ENCODE results near the gene EEPD1. TPM values are rescaled to one million over a fixed set of nuclear protein-coding genes. Genes with fewer than 3 reads are reported as not detected.

EEPD1 gene
- polyA plus RNA-seq, 2 of the 4 experiments (the other 2 are of a cell fraction): 16.0 to 24.3 TPM

GRCh38 chr7:36198854-36199266, 45.8 kb downstream of the EEPD1 start:
- ChIA-PET CTCF (interaction anchor here (0.6 to 1.8 kb wide), 3 partner anchors 93 to 1718 kb away, joined by 3 to 4 read pairs (median 4); no protein-coding TSS in a partner anchor), POLR2A (no interaction called here)
- DNase-seq (ENCODE audit: low read depth in 1 of 2, low spot score in 1 of 2): no peak
- Histone ChIP-seq H3K4me2 (no peak overlapping the region), H3K4me1 (peaks cover 13% of the 10 kb centered on the region), H3K4me3 (no peak overlapping the region), H3K9me3 (no peaks in the 10 kb centered on the region), H3K27ac (0 out of 6 replicates have a peak overlapping the region, but pooled peaks of 1 of the 2 experiments have one; percentile 43)
- no peak for FAIRE-seq
- ATAC-seq: no peak
- WGBS (ENCODE audit: missing lambda C conversion rate): 88% methylated on average over 4 of the region's 4 CpGs
- TF ChIP-seq NR3C1 (IDR thresholded peaks at IDR 0.05): no peak
- no peak for TF ChIP-seq MAX (IDR thresholded peaks at IDR 0.05)
- no peak for TF ChIP-seq REST (IDR thresholded peaks at IDR 0.05)
- no peak for TF ChIP-seq HDAC2 (IDR thresholded peaks at IDR 0.05)
- TF ChIP-seq JUN (IDR thresholded peaks at IDR 0.05): no peak
- no peak for TF ChIP-seq JUNB (IDR thresholded peaks at IDR 0.05)
- no peak for TF ChIP-seq RAD21 (conservative IDR thresholded peaks at IDR 0.05 in 1 of 2, IDR thresholded peaks at IDR 0.05 in 1 of 2)
- no peak for TF ChIP-seq EHMT2 (IDR thresholded peaks at IDR 0.05; ENCODE audit: low read depth)
- no peak for TF ChIP-seq HES2 (IDR thresholded peaks at IDR 0.05)
- no peak for TF ChIP-seq ZSCAN20 (CRISPR knock-in tag; IDR thresholded peaks at IDR 0.05)
- no peak for TF ChIP-seq CHD4 (IDR thresholded peaks at IDR 0.05; ENCODE audit: borderline replicate concordance)
- no peak for TF ChIP-seq CHD2 (IDR thresholded peaks at IDR 0.05; ENCODE audit: low read length, partially characterized antibody)
- no peak for TF ChIP-seq CBX2 (IDR thresholded peaks at IDR 0.05; ENCODE audit: borderline replicate concordance, low read depth)
- TF ChIP-seq ZNF302 (CRISPR knock-in tag; IDR thresholded peaks at IDR 0.05): no peak
- no peak for TF ChIP-seq POLR2AphosphoS2 (conservative IDR thresholded peaks at IDR 0.05; ENCODE audit: low read length)
- no peak for TF ChIP-seq SREBF2 (IDR thresholded peaks at IDR 0.05)
- TF ChIP-seq CEBPB (IDR thresholded peaks at IDR 0.05): no peak
- TF ChIP-seq ZFP36 (IDR thresholded peaks at IDR 0.05; ENCODE audit: borderline replicate concordance, partially characterized antibody): no peak
- TF ChIP-seq RFX5 (IDR thresholded peaks at IDR 0.05): no peak

GRCh38 chr7:36199329-36199728, 46.3 kb downstream of the EEPD1 start:
- CTCF ChIA-PET: interaction anchor here (1.2 to 1.8 kb wide), 2 partner anchors 11 to 214 kb away, joined by 3 to 4 read pairs; no protein-coding TSS in a partner anchor

More at GRCh38 chr7:36199329-36199728, 46.3 kb downstream of the EEPD1 start:
- POLR2A ChIA-PET: no interaction called here
- ATAC-seq (no peak), FAIRE-seq (no peak), DNase-seq (ENCODE audit: low read depth in 1 of 2, low spot score in 1 of 2) (no peak)
- TF ChIP-seq JUN (IDR thresholded peaks at IDR 0.05): no peak
- TF ChIP-seq CTCF (IDR thresholded peaks at IDR 0.05): no peak
- no peak for TF ChIP-seq ZC3H11A (IDR thresholded peaks at IDR 0.05)
- no peak for TF ChIP-seq E2F6 (IDR thresholded peaks at IDR 0.05; ENCODE audit: borderline replicate concordance, low read depth)
- TF ChIP-seq EP300 (IDR thresholded peaks at IDR 0.05): no peak
- no peak for TF ChIP-seq FOSB (CRISPR knock-in tag; IDR thresholded peaks at IDR 0.05)
- TF ChIP-seq RCOR1 (IDR thresholded peaks at IDR 0.05; ENCODE audit: low read depth, low read length): no peak
- TF ChIP-seq CEBPB (IDR thresholded peaks at IDR 0.05): no peak
- TF ChIP-seq ZSCAN20 (CRISPR knock-in tag; IDR thresholded peaks at IDR 0.05): no peak
- TF ChIP-seq PHF8 (IDR thresholded peaks at IDR 0.05; ENCODE audit: borderline replicate concordance, low read depth): no peak
- no peak for TF ChIP-seq HDAC2 (IDR thresholded peaks at IDR 0.05)
- TF ChIP-seq NPAS2 (CRISPR knock-in tag; IDR thresholded peaks at IDR 0.05; ENCODE audit: borderline replicate concordance): no peak
- no peak for TF ChIP-seq MYC (IDR thresholded peaks at IDR 0.05; ENCODE audit: borderline replicate concordance, low read length)
- TF ChIP-seq RARB (CRISPR knock-in tag; IDR thresholded peaks at IDR 0.05): no peak
- TF ChIP-seq USF2 (IDR thresholded peaks at IDR 0.05): no peak
- H3K9me3 ChIP-seq: no peaks in the 10 kb centered on the region
- WGBS (ENCODE audit: missing lambda C conversion rate): 60% methylated on average over 1 of the region's 1 CpG
- no peak overlapping the region for H3K27ac ChIP-seq
- no peak overlapping the region for H3K4me2 ChIP-seq
- no peak overlapping the region for H3K4me3 ChIP-seq
- peaks cover 16% of the 10 kb centered on the region for H3K4me1 ChIP-seq
